SW480 (cell line): ENCODE results near the gene LINS1.
"Not testable (repeated sequence)": the region's sequence is repeated elsewhere in the genome, so short reads cannot be mapped to it uniquely, and the experiment has no call there.

Experiments
- DNase-seq: peaks from one replicate; pipeline ENCODE4 v3.0.0-alpha.2; 2016; ENCODE audit warnings: low spot score

The LINS1 gene

GRCh38 chr15:100601163-100601562, 821 bp downstream of the LINS1 start:
- peak; percentile 7 for DNase-seq

GRCh38 chr15:100598655-100599054, 3.3 kb downstream of the LINS1 start:
- no peak for DNase-seq

DNA sequence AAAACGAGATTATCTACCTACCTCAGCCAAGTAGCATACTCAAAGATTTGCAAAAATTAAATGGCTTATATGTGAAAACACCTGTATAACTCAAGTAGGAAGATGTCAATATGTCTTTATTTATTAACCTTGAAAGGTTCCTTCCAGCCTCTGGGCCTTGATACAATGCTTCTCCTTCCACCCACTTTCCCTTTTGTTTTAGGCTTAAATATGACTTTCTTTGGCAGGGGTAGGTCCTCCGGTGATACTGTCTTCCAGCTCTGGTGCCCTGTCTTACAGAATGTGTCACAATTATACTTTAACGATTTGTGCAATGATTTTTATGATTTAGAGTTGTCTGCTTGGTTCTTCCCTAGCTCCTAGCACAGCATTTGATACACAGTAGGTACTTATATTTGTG, 4.1 kb downstream of the LINS1 start:
- no peak for DNase-seq

DNA sequence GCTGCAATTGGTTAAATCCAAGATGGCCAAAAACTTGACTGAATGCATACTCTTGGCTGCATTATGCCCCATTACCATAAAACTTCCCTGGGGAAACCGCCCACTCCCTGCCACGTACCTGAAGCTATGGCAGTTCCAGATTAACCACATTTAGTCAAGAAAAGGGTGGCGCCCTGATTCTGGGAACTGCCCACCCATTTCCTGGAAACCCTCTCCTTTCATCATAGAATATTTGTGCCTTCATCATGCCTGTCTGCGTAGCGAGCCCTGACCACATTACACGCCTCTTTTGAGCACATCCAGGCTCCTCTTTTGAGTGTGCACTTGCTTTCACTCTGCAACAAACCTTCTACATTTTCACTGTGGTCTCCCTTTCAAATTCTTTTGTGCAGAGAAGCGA, 5.2 kb downstream of the LINS1 start:
- peak; percentile 60 for DNase-seq

DNA sequence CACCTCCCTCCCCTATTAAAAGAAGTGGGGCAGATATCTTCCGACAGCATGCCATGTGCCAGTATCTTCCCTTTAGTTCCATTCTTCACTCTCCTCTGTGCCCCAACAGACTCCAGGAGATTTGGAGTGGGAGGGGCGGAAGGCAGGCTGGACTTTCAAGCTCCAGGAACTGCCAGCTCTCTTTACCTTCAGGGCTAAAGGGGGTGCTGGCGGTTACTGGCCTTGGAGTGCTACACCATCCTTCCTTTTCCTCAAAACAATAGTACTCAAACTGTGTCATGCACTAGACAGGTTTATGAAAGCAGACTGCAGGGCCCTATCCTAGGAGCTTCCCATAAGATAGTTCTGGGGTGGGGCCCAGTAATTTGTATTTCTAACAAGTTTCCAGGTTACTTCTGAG, 6.0 kb downstream of the LINS1 start:
- DNase-seq: no peak

GRCh38 chr15:100593431-100593830, 8.6 kb downstream of the LINS1 start:
- no peak for DNase-seq

DNA sequence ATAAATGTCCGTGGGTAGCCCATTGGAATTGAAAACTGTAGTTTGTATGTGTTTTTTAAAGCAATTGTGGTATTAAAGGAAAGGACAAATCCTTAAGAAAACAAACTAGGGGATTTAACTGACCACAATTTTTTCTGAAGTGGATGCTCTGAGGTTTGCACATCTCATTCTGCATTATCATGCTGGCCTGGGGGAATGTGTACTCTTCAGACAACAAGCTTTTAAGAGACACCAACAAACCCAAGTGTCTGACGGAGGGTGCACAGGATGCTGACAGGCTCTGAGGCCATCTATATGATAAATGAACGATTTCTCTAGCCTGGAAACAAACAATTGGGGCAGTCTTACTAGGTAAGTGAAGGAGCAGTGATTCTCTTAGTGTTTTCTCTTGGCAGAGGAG, 9.1 kb downstream of the LINS1 start:
- DNase-seq: peak; percentile 16

- DNase-seq: no peak
Measured at GRCh38 chr15:100591835-100592234, 10.1 kb downstream of the LINS1 start.

DNA sequence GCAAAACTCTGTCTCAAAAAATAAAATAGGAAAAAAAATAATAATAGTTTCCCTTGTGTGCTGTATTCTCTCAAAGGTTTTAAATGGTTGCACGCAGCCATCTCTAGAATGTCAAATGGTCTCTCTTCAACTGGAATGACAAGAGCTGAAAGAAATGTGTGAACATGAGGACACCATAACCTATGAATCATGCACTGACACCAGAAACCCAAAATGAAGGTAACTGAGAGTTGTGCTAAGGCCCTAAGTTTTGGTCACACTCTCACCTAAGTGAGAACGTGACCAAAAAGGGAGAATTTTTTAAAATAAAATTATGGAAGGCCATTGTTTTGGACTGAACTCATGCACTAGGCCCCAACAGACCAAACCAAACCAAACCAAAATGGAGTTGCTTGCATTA, 10.8 kb downstream of the LINS1 start:
- not testable (repeated sequence) for DNase-seq

DNA sequence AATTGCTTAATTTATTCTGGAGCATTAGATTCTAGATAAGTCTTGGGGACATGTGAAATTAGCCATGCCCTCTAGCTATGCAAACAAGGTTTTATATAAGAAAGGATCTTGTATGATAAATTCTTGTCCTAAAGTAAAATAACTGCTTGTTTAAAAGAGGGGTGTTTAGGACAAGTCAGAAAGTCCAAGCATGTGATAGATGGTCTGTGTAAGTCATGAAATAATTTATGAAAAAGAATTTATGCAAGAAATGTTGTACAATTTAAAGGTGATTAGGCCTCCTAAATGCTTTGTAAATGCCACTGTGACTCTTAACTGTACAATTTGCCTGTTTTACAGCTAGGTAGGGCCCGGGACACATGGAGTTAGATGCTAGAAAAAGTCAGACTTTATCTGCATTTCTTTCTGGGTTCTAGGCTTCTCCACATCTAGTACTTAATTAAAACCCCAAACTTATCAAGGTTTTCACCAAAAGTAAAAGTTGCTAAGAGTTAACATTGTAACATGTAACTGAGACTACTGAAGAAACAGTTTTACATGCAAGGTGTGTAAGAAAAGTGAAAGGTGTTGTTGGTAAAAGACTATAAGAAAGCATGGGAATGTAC, 13.2 kb downstream of the LINS1 start:
- no peak for DNase-seq

- DNase-seq: no peak
Measured at GRCh38 chr15:100580414-100580813, 21.6 kb downstream of the LINS1 start.

GRCh38 chr15:100573526-100573925, 28.5 kb downstream of the LINS1 start:
- DNase-seq: no peak

GRCh38 chr15:100572362-100572983, 29.5 kb downstream of the LINS1 start:
- DNase-seq: peak; percentile 28

- no peak for DNase-seq
Measured at GRCh38 chr15:100571592-100572167, 30.3 kb downstream of the LINS1 start.

DNA sequence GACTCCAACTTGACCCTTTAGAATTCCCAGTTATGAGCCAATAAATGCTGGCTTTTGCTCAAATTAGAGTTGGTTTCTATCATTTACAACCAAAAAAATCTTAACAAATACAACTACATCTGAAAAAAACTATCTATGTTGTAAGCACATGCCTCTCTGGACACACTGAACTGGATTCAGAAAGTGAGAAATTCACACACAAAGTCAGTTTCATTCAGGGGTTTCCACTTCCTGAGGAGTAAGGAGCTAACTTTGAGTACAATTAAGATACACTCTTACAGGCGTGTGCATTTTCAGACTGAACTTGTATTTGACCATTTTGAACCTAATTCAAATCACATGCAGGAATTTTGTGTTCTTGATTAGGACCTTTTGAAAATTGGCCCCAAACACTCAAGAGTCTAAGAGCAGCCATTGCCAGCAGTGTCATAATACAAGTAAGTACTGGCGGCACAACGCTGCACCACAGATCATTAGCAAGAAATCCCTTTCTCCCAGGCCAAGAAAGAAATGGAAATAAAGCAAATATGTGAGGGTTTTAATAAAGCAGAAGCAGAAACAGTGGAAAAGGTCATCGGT, 31.2 kb downstream of the LINS1 start:
- DNase-seq: no peak

- no peak for DNase-seq
Measured at GRCh38 chr15:100570275-100570674, 31.7 kb downstream of the LINS1 start.

DNA sequence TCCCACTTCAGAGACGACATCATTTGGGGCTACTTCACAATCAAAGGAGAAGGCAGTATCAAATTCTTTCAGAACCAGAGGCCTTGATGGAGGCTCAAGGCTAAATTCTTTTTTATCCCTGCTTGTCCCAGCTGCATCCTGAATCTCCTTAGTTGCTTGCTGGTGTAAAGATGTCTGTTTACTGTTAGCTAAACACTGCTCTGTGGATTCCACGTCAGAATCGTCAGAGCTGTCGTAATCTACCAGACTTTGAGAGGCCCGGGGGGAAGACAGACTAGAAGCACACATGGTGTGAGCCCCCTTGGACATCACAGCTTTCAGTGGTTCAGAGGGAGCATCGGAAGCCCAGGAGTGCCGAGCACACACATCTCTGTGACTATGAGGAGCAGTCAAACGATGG, 32.6 kb downstream of the LINS1 start:
- no peak for DNase-seq

DNA sequence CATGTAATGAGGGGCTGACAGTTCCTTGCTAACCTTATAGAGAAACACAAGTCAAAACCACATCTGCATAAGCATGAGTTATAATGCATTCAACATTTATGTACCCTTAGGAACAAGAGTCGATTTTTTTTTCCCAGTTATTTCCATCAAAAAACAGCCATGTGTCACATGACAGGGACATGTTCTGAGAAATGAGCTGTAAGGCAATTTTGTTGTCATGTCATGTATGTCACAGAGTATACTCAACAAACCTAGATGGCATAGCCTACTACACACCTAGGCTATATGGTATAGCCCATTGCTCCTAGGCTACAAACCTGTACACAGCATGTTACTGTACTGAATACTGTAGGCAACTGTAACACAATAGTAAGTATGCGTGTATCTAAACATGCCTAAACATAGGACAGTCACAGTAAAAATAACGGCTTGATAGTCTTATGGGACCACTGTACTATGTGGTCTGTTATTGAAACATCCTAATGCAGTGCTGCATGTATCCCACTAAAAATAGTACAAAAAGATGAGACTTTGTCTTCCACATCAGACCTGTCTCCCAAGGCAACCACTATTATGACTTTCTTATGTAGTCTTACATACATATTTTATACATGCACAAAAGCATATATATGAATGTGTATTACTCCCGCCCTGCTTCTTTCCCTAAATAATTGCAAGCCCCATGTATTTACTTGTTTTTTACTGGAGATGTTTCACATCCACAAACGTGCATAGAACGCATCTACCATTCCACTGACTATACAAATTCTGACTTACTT, 34.9 kb downstream of the LINS1 start:
- no peak for DNase-seq

DNA sequence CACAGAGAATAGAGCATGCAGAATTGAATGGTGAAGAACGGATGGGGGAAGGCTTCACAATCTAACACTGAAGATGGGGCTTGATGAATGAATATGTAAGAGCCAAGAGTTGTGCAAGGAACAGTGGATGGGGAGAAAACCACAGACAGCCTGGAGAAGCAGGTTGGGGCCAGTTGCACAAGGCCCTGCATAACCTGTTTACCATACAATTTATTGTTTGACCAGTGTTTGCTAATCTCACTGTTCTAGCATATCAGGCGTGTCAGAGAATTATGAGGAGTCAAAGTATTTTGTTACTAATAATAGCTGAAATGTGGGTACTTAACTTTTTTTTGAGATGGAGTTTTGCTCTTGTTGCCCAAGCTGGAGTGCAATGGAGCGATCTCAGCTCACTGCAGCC, 36.4 kb downstream of the LINS1 start:
- no peak for DNase-seq

DNA sequence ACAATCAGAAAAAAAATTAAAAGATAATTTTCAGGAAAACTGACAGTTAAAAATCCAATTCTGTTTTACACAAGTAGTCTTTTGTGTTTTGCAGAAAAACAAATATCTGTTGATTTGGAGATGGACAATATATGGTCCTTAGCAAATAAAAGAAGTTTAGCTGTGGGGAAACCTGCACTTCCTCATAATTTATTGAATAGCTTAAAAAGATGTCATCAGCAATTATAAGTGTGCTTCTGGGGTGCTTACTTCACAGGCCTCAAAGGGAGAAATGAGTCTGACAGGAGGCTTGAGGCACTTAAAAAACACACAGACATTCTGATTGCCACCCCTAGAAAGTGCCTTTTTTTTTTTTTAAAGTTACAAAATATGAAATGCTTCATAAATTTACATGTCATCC, 41.7 kb downstream of the LINS1 start:
- no peak for DNase-seq

DNA sequence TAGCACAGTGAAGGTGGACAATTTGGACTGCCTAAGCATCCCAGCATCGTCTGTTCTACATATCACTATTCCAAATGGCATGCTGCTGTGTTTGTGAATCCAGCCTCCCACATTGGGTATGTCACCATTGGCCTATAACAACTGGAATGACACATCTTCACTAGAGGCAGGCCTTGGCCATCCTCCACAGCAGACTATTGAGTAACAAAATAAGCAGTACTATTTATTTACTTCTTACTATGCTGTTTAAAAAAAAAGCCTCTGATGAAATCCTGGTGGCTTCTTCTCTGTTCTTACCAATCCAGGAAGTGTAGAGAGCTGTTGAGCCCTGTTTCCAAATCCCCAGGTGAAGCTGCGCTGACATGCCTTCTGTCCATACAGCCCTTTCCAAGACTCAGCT, 42.7 kb downstream of the LINS1 start:
- no peak for DNase-seq

DNA sequence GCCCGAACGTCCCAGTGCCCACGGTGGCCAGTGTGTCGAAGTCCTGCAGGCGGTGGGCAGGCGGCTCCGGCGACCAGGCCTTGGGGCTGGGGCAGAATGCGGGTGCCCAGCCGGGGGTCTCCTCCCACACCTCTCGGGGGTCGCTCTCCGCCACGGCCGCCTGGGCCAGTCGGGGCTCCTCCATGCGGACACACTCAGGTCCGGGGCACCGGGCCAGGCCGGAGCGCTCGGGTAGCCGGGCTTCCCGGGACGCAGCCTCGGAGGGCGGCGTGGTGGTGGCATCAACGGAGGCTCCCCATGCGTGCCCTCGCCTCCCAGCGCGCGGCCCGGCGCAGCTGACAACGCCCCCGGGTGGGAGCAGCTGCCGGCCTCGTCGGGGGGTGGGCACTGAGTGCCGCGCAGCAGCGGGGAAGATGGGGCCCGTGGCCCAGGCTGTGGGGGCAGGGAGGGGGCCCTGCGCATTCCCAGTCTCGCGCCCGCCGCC, 43.2 kb downstream of the LINS1 start:
- no peak for DNase-seq

DNA sequence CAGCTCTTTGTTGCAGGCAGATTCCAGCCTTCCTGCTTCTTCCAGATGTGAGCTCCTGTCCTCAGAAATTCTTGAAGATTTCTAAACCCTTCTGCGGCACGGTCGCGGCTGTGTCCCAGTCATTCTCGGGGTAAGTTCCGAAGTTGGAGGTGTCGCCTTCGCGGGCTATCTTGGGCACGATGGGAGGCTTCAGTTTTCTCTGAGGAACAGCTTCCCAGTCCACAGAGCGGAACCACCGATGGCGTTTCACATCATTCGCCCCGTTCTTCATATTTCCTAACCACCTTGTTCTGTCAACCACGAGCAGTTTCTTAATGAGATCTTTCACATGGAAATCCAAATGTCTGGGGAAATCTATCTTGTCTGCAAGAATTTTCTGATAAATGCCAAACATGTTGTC, 48.5 kb downstream of the LINS1 start:
- DNase-seq: no peak
